Activated CD4-positive, alpha-beta memory T cell treated with anti-CD3 and anti-CD28 coated beads, Interleukin-2, amount 10 ng/mL, durations not matched to agents 7 days and 5 days (primary cell): ENCODE data around the gene UBE2H. TPM values are rescaled to one million over a fixed set of nuclear protein-coding genes. Genes with fewer than 3 reads are reported as not detected.

Experiments used
- total RNA-seq, 2 experiments: library from RNA; stranded (reverse); gene quantifications; one replicate each; pipeline ENCODE4 v1.2.3, GENCODE V29; 2021

UBE2H gene
- total RNA-seq, 2 experiments from 2014 or later: 57.9 to 58.4 TPM

Other genes with a start within 250 kb of the UBE2H start
- gene ZC3HC1, start 98.4 kb upstream of the UBE2H start, total RNA-seq: 10 to 100 TPM; 15.5 to 17.3 TPM
- 10 to 100 TPM; 15.5 to 17.3 TPM for gene KLHDC10, start 117.6 kb upstream of the UBE2H start, total RNA-seq